Measurements from ENCODE around the gene RNF144A.

Gene RNF144A

GRCh38 chr2:7007846-7008741, 90.9 kb downstream of the RNF144A start:
- no peak for TF ChIP-seq CTCF (IDR thresholded peaks at IDR 0.05; ENCODE audit: low read depth, low read length)
- no peak overlapping the region for H3K4me3 ChIP-seq (ENCODE audit: low read depth, low read length)

GRCh38 chr2:7009207-7009911, 92.1 kb downstream of the RNF144A start:
- no peak for TF ChIP-seq CTCF (IDR thresholded peaks at IDR 0.05; ENCODE audit: low read depth, low read length)
- H3K4me3 ChIP-seq (ENCODE audit: low read depth, low read length) = no peak overlapping the region

- H3K4me3 ChIP-seq (ENCODE audit: low read depth, low read length) = no peak overlapping the region
- no peak for TF ChIP-seq CTCF (IDR thresholded peaks at IDR 0.05; ENCODE audit: low read depth, low read length)
Observed at GRCh38 chr2:7010391-7011054, 93.3 kb downstream of the RNF144A start.

- H3K4me3 ChIP-seq (ENCODE audit: low read depth, low read length) = no peak overlapping the region
- no peak for TF ChIP-seq CTCF (IDR thresholded peaks at IDR 0.05; ENCODE audit: low read depth, low read length)
Observed at GRCh38 chr2:7011356-7012083, 94.3 kb downstream of the RNF144A start.

- H3K4me3 ChIP-seq (ENCODE audit: low read depth, low read length) = no peak overlapping the region
- no peak for TF ChIP-seq CTCF (IDR thresholded peaks at IDR 0.05; ENCODE audit: low read depth, low read length)
Observed at GRCh38 chr2:7012141-7012764, 95.0 kb downstream of the RNF144A start.

GRCh38 chr2:7013471-7014160, 96.4 kb downstream of the RNF144A start:
- H3K4me3 ChIP-seq (ENCODE audit: low read depth, low read length) = no peak overlapping the region
- no peak for TF ChIP-seq CTCF (IDR thresholded peaks at IDR 0.05; ENCODE audit: low read depth, low read length)

Measured in WI38 (cell line).